SK-N-SH treated with all-trans-retinoic acid at 6 μM for 48 hours (cell line): ENCODE data around the gene FGF4.

Experiments used
- ATAC-seq: fragments of 200-7000 bp; cut with Tn5 transposase; 3 replicates; pipeline ENCODE4 v1.9.1; 2020; ENCODE audit warnings: mild to moderate bottlenecking, moderate library complexity
- ARNTL ChIP-seq: fragments of 450-650 bp; formaldehyde crosslinking; IDR thresholded peaks from 2 replicates; pipeline ENCODE4 v1.5.0; 2020; ENCODE audit warnings: low read depth, mild to moderate bottlenecking, moderate library complexity, borderline replicate concordance
- BACH2 ChIP-seq: fragments of 250-450 bp; sonication (Bioruptor Pico); IDR thresholded peaks from 2 replicates; pipeline ENCODE4 v1.9.0; 2021; ENCODE audit warnings: mild to moderate bottlenecking, borderline replicate concordance
- CREB5 ChIP-seq: fragments of 250-450 bp; sonication (Bioruptor Pico); IDR thresholded peaks from 2 replicates; pipeline ENCODE4 v1.5.1; 2020; ENCODE audit warnings: low read depth, mild to moderate bottlenecking, moderate library complexity
- CSDC2 ChIP-seq: fragments of 250-450 bp; sonication (Bioruptor Pico); IDR thresholded peaks from 2 replicates; pipeline ENCODE4 v1.5.0; 2020; ENCODE audit warnings: mild to moderate bottlenecking, moderate library complexity
- CSRNP3 ChIP-seq: fragments of 250-450 bp; sonication (Bioruptor Pico); IDR thresholded peaks from 2 replicates; pipeline ENCODE4 v1.5.1; 2021; ENCODE audit warnings: mild to moderate bottlenecking, moderate library complexity
- ESRRG ChIP-seq: fragments of 250-450 bp; sonication (Bioruptor Pico); IDR thresholded peaks from 2 replicates; pipeline ENCODE4 v1.6.1; 2021; ENCODE audit warnings: mild to moderate bottlenecking
- GLIS3 ChIP-seq: fragments of 250-450 bp; sonication (Bioruptor Pico); IDR thresholded peaks from 2 replicates; pipeline ENCODE4 v1.5.0; 2020; ENCODE audit warnings: mild to moderate bottlenecking, moderate library complexity
- ISL1 ChIP-seq: fragments of 250-450 bp; sonication (Bioruptor Pico); IDR thresholded peaks from 2 replicates; pipeline ENCODE4 v2.1.2; 2022; ENCODE audit warnings: mild to moderate bottlenecking, moderate library complexity
- OSR1 ChIP-seq: fragments of 250-450 bp; sonication (Bioruptor Pico); IDR thresholded peaks from 2 replicates; pipeline ENCODE4 v1.8.0; 2022; ENCODE audit warnings: moderate library complexity, mild to moderate bottlenecking, inconsistent platforms
- PPARA ChIP-seq: fragments of 250-450 bp; sonication (Bioruptor Pico); IDR thresholded peaks from 2 replicates; pipeline ENCODE4 v1.5.0; 2020; ENCODE audit warnings: mild to moderate bottlenecking, borderline replicate concordance
- RARB ChIP-seq: fragments of 250-450 bp; sonication (Bioruptor Pico); IDR thresholded peaks from 2 replicates; pipeline ENCODE4 v1.8.0; 2021; ENCODE audit warnings: mild to moderate bottlenecking, moderate library complexity
- SNAI2 ChIP-seq: fragments of 250-450 bp; sonication (Bioruptor Pico); IDR thresholded peaks from 2 replicates; pipeline ENCODE4 v1.5.0; 2020; ENCODE audit warnings: mild to moderate bottlenecking, moderate library complexity
- TCF4 ChIP-seq: fragments of 250-450 bp; sonication (Bioruptor Pico); IDR thresholded peaks from 2 replicates; pipeline ENCODE4 v1.8.0; 2021; ENCODE audit warnings: mild to moderate bottlenecking, moderate library complexity, borderline replicate concordance
- TOX ChIP-seq: fragments of 250-450 bp; sonication (Bioruptor Pico); IDR thresholded peaks from 2 replicates; pipeline ENCODE4 v1.8.0; 2021; ENCODE audit warnings: mild to moderate bottlenecking, moderate library complexity, borderline replicate concordance
- ZFP3 ChIP-seq: fragments of 250-450 bp; sonication (Bioruptor Pico); IDR thresholded peaks from 2 replicates; pipeline ENCODE4 v1.5.0; 2020; ENCODE audit warnings: mild to moderate bottlenecking, moderate library complexity
- ZFP30 ChIP-seq: fragments of 450-650 bp; formaldehyde crosslinking; IDR thresholded peaks from 2 replicates; pipeline ENCODE4 v1.5.0; 2022; ENCODE audit warnings: mild to moderate bottlenecking, moderate library complexity
- ZNF565 ChIP-seq: fragments of 450-650 bp; formaldehyde crosslinking; conservative IDR thresholded peaks from 2 replicates; pipeline ENCODE4 v1.5.0; 2020; ENCODE audit warnings: low read depth, mild to moderate bottlenecking, moderate library complexity
- ZNF70 ChIP-seq: fragments of 450-650 bp; formaldehyde crosslinking; IDR thresholded peaks from 2 replicates; pipeline ENCODE4 v1.5.0; 2020; ENCODE audit warnings: mild to moderate bottlenecking, moderate library complexity
- ZNF8 ChIP-seq: fragments of 450-650 bp; formaldehyde crosslinking; IDR thresholded peaks from 2 replicates; pipeline ENCODE4 v1.5.0; 2020; ENCODE audit warnings: mild to moderate bottlenecking, moderate library complexity
- TF ChIP-seq, protein P1 (sequence below): fragments of 250-450 bp; sonication (Bioruptor Pico); IDR thresholded peaks from 2 replicates; pipeline ENCODE4 v1.8.0; 2020; ENCODE audit warnings: mild to moderate bottlenecking, moderate library complexity, borderline replicate concordance
- TF ChIP-seq, protein P2 (sequence below): fragments of 250-450 bp; sonication (Bioruptor Pico); IDR thresholded peaks from 2 replicates; pipeline ENCODE4 v1.8.0; 2021; ENCODE audit warnings: low read depth, mild to moderate bottlenecking, moderate library complexity, borderline replicate concordance
- TF ChIP-seq, protein P3 (sequence below): fragments of 250-450 bp; sonication (Bioruptor Pico); IDR thresholded peaks from 2 replicates; pipeline ENCODE4 v1.5.0; 2020; ENCODE audit warnings: mild to moderate bottlenecking, moderate library complexity

FGF4 gene

DNA sequence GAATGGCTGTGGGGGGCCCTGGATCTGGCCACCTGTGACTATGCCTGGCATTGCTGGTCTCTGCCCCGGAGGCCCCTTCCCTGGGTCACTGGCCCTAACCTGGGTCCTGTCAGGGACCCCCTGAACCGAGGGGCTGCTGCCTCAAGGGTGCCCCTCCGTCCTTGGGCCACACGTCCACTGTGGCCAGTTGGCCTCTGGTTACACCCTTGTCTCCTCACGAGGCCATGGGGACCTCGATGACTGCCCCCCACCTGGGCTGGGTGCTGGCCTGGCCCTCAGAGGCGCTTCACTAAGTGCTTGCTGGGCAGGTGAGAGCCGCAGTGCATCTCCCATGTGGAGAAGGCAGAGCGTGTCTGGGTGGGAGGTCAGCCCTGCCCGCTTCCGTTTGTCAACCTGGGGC is 44.0 kb downstream of the FGF4 start:
- TF ChIP-seq CSDC2 (no peak), PPARA (CRISPR knock-in tag) (no peak), BACH2 (CRISPR knock-in tag) (no peak), CSRNP3 (no peak), ARNTL (CRISPR knock-in tag) (no peak), GLIS3 (no peak), ISL1 (no peak), ZFP3 (CRISPR knock-in tag) (no peak), ZNF8 (no peak), OSR1 (CRISPR knock-in tag) (no peak), CREB5 (CRISPR knock-in tag) (no peak), ZNF565 (CRISPR knock-in tag) (no peak)
- TF ChIP-seq, protein P1, sequence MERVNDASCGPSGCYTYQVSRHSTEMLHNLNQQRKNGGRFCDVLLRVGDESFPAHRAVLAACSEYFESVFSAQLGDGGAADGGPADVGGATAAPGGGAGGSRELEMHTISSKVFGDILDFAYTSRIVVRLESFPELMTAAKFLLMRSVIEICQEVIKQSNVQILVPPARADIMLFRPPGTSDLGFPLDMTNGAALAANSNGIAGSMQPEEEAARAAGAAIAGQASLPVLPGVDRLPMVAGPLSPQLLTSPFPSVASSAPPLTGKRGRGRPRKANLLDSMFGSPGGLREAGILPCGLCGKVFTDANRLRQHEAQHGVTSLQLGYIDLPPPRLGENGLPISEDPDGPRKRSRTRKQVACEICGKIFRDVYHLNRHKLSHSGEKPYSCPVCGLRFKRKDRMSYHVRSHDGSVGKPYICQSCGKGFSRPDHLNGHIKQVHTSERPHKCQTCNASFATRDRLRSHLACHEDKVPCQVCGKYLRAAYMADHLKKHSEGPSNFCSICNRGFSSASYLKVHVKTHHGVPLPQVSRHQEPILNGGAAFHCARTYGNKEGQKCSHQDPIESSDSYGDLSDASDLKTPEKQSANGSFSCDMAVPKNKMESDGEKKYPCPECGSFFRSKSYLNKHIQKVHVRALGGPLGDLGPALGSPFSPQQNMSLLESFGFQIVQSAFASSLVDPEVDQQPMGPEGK (CRISPR knock-in tag): no peak
- TF ChIP-seq, protein P2, sequence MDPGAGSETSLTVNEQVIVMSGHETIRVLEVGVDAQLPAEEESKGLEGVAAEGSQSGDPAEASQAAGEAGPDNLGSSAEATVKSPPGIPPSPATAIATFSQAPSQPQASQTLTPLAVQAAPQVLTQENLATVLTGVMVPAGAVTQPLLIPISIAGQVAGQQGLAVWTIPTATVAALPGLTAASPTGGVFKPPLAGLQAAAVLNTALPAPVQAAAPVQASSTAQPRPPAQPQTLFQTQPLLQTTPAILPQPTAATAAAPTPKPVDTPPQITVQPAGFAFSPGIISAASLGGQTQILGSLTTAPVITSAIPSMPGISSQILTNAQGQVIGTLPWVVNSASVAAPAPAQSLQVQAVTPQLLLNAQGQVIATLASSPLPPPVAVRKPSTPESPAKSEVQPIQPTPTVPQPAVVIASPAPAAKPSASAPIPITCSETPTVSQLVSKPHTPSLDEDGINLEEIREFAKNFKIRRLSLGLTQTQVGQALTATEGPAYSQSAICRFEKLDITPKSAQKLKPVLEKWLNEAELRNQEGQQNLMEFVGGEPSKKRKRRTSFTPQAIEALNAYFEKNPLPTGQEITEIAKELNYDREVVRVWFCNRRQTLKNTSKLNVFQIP: no peak
- no peak for ATAC-seq

DNA sequence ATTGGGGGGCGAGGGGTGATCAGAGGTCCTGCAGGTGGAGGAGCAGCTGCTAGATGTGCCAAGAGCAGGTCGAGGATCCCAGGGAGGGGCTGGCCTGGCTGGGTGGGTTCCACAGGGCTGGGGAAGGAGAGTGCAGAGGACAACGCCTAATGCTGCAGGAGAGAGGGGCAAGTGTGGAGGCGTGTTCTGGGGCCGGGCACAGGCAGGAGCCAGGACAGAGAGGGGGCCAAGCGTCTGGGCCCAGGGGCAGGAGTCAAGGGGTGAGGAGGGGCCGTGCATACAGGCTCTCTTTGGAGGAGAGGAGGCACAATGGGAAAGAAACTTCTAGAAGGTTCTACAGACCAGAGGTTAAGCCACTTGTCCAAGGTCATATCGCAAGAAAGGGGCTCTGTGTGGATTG is 44.6 kb downstream of the FGF4 start:
- no peak for ATAC-seq
- TF ChIP-seq PPARA (CRISPR knock-in tag) (no peak), ESRRG (CRISPR knock-in tag) (no peak), ZNF8 (no peak), ZFP30 (CRISPR knock-in tag) (no peak), TOX (CRISPR knock-in tag) (no peak), ZNF70 (CRISPR knock-in tag) (no peak), BACH2 (CRISPR knock-in tag) (no peak), CREB5 (CRISPR knock-in tag) (no peak), ZNF565 (CRISPR knock-in tag) (no peak), ISL1 (no peak), ZFP3 (CRISPR knock-in tag) (no peak), SNAI2 (no peak), OSR1 (CRISPR knock-in tag) (no peak), TCF4 (CRISPR knock-in tag) (no peak), ARNTL (CRISPR knock-in tag) (no peak), RARB (CRISPR knock-in tag) (no peak)
- TF ChIP-seq, protein P3, sequence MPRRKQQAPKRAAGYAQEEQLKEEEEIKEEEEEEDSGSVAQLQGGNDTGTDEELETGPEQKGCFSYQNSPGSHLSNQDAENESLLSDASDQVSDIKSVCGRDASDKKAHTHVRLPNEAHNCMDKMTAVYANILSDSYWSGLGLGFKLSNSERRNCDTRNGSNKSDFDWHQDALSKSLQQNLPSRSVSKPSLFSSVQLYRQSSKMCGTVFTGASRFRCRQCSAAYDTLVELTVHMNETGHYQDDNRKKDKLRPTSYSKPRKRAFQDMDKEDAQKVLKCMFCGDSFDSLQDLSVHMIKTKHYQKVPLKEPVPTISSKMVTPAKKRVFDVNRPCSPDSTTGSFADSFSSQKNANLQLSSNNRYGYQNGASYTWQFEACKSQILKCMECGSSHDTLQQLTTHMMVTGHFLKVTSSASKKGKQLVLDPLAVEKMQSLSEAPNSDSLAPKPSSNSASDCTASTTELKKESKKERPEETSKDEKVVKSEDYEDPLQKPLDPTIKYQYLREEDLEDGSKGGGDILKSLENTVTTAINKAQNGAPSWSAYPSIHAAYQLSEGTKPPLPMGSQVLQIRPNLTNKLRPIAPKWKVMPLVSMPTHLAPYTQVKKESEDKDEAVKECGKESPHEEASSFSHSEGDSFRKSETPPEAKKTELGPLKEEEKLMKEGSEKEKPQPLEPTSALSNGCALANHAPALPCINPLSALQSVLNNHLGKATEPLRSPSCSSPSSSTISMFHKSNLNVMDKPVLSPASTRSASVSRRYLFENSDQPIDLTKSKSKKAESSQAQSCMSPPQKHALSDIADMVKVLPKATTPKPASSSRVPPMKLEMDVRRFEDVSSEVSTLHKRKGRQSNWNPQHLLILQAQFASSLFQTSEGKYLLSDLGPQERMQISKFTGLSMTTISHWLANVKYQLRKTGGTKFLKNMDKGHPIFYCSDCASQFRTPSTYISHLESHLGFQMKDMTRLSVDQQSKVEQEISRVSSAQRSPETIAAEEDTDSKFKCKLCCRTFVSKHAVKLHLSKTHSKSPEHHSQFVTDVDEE (CRISPR knock-in tag): no peak
- TF ChIP-seq, protein P1 (CRISPR knock-in tag): no peak
- TF ChIP-seq, protein P2: no peak
